Measurements from ENCODE around the gene LIPA.

GRCh38 chr10:89279421-89279869 is 27.9 kb upstream of the LIPA start:
- TF ChIP-seq CTCF (IDR thresholded peaks at IDR 0.05) (no peak), NR3C1 (CRISPR knock-in tag; conservative IDR thresholded peaks at IDR 0.05; ENCODE audit: low read depth) (no peak), MAX (CRISPR knock-in tag; IDR thresholded peaks at IDR 0.05) (no peak), FOXJ3 (CRISPR knock-in tag; IDR thresholded peaks at IDR 0.05; ENCODE audit: borderline replicate concordance) (no peak), ZNF219 (CRISPR knock-in tag; IDR thresholded peaks at IDR 0.05; ENCODE audit: borderline replicate concordance) (no peak), CREM (CRISPR knock-in tag; IDR thresholded peaks at IDR 0.05) (no peak), SMAD3 (CRISPR knock-in tag; IDR thresholded peaks at IDR 0.05; ENCODE audit: borderline replicate concordance) (no peak), ARID4B (CRISPR knock-in tag; IDR thresholded peaks at IDR 0.05; ENCODE audit: borderline replicate concordance) (no peak), IRF1 (CRISPR knock-in tag; IDR thresholded peaks at IDR 0.05) (no peak), E2F5 (CRISPR knock-in tag; IDR thresholded peaks at IDR 0.05) (no peak), ATF2 (CRISPR knock-in tag; IDR thresholded peaks at IDR 0.05; ENCODE audit: borderline replicate concordance, low read depth) (no peak), ZNF317 (CRISPR knock-in tag; IDR thresholded peaks at IDR 0.05; ENCODE audit: borderline replicate concordance, low read depth) (no peak), IRF2 (CRISPR knock-in tag; IDR thresholded peaks at IDR 0.05; ENCODE audit: borderline replicate concordance, low read depth) (no peak)
